BLaER1 (cell line): ENCODE measurements around the gene ARHGDIB.

Experiments used
- H3K27ac ChIP-seq: shearing (Covaris generic); formaldehyde crosslinking; 2 replicates; pipeline ENCODE4 v1.8.1; 2022
- H3K27me3 ChIP-seq: shearing (Covaris generic); formaldehyde crosslinking; 2 replicates; pipeline ENCODE4 v1.8.1; 2022
- H3K36me3 ChIP-seq: shearing (Covaris generic); formaldehyde crosslinking; 2 replicates; pipeline ENCODE4 v1.8.1; 2022
- H3K4me1 ChIP-seq: shearing (Covaris generic); formaldehyde crosslinking; 2 replicates; pipeline ENCODE4 v1.8.1; 2022
- H3K4me2 ChIP-seq: shearing (Covaris generic); formaldehyde crosslinking; 2 replicates; pipeline ENCODE4 v1.8.1; 2022
- H3K4me3 ChIP-seq: shearing (Covaris generic); formaldehyde crosslinking; 2 replicates; pipeline ENCODE4 v1.8.1; 2022
- H3K9ac ChIP-seq: shearing (Covaris generic); formaldehyde crosslinking; 2 replicates; pipeline ENCODE4 v1.8.1; 2022
- H3K9me3 ChIP-seq: shearing (Covaris generic); formaldehyde crosslinking; 2 replicates; pipeline ENCODE4 v1.8.1; 2022
- H4K20me1 ChIP-seq: shearing (Covaris generic); formaldehyde crosslinking; 2 replicates; pipeline ENCODE4 v1.8.1; 2022
- Cebpa-rat ChIP-seq: shearing (Covaris generic); IDR thresholded peaks from 2 replicates; pipeline ENCODE4 v1.8.1; 2022

The ARHGDIB gene

GRCh38 chr12:14950982-14951746 is 10.2 kb downstream of the ARHGDIB start:
- 0 out of 2 replicates have a peak overlapping the region, but pooled peaks have one; percentile 13 for H3K4me3 ChIP-seq
- H3K9ac ChIP-seq: no peak overlapping the region
- H3K27ac ChIP-seq: peak overlapping the region; percentile 91
- peaks cover 63% of the 10 kb centered on the region for H3K36me3 ChIP-seq
- H4K20me1 ChIP-seq: peaks cover 66% of the 10 kb centered on the region
- peaks cover 97% of the 10 kb centered on the region for H3K4me1 ChIP-seq
- TF ChIP-seq Cebpa-rat: no peak
- H3K4me2 ChIP-seq: peak overlapping the region; percentile 93
- no peaks in the 10 kb centered on the region for H3K27me3 ChIP-seq
- H3K9me3 ChIP-seq: no peaks in the 10 kb centered on the region; the same call in 1 of the 2 replicates

GRCh38 chr12:14950421-14950820 is 11.0 kb downstream of the ARHGDIB start:
- H3K27ac ChIP-seq: peak overlapping the region; percentile 91
- peaks cover 59% of the 10 kb centered on the region for H4K20me1 ChIP-seq
- H3K4me1 ChIP-seq: peaks cover 89% of the 10 kb centered on the region
- H3K9ac ChIP-seq: peak overlapping the region; percentile 78
- 0 out of 2 replicates have a peak overlapping the region, but pooled peaks have one; percentile 13 for H3K4me3 ChIP-seq
- H3K4me2 ChIP-seq: peak overlapping the region; percentile 93
- H3K36me3 ChIP-seq: peaks cover 67% of the 10 kb centered on the region
- TF ChIP-seq Cebpa-rat: no peak
- H3K27me3 ChIP-seq: no peaks in the 10 kb centered on the region
- no peaks in the 10 kb centered on the region; the same call in 1 of the 2 replicates for H3K9me3 ChIP-seq

DNA sequence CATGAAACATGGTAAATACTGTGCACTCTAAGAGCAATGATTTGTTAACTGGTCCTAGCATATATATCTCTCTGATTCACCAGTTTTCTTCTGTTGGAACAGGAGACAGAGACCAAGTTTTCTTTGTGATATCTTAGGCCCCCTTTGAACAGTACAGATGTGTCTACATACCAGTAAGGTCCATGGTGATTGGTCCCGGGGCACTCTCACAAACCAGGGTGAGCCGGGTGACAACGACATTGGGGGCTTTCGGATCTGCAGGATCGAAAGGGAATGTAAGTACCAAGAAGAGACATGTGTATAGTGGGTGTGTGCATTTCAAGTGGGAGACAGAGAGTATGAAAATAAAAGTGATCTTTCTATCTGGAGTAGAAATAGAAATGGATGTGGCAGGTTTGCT is 11.8 kb downstream of the ARHGDIB start:
- Histone ChIP-seq H3K4me3 (peak overlapping the region; percentile 53), H3K9ac (peak overlapping the region; percentile 78), H3K4me1 (peaks cover 82% of the 10 kb centered on the region)

GRCh38 chr12:14948672-14949071 is 12.7 kb downstream of the ARHGDIB start:
- Histone ChIP-seq H3K9ac (peak overlapping the region; percentile 78), H3K4me1 (peaks cover 72% of the 10 kb centered on the region), H3K4me2 (peak overlapping the region; percentile 93), H3K27ac (peak overlapping the region; percentile 91), H3K9me3 (no peaks in the 10 kb centered on the region; the same call in 1 of the 2 replicates), H3K27me3 (no peaks in the 10 kb centered on the region), H4K20me1 (peaks cover 41% of the 10 kb centered on the region), H3K4me3 (peak overlapping the region; percentile 53), H3K36me3 (peaks cover 75% of the 10 kb centered on the region)
- TF ChIP-seq Cebpa-rat: no peak

More for the DNA sequence above, 11.8 kb downstream of the ARHGDIB start:
- Histone ChIP-seq H4K20me1 (peaks cover 51% of the 10 kb centered on the region), H3K27me3 (no peaks in the 10 kb centered on the region), H3K27ac (peak overlapping the region; percentile 91), H3K4me2 (peak overlapping the region; percentile 93), H3K9me3 (no peaks in the 10 kb centered on the region; the same call in 1 of the 2 replicates), H3K36me3 (peaks cover 74% of the 10 kb centered on the region)
- no peak for TF ChIP-seq Cebpa-rat

DNA sequence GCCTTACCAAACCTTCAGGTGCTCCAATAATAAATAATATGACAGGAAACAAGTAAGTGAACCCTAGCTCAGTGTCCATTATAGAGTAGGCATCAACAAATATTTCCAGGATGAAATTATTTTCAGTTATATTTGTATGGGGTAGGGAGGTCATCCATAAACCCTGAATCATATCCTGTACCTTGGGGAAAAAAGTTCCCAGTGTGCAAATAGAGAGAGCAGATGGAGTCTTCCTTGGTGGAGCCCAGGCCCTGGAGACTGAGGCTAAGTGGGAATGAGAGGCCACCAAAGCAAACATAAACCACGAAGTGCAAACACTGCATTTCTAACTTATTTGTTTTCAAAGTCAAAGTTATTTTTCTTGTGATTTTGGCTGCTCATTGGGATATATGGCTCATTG is 14.5 kb downstream of the ARHGDIB start:
- H3K27ac ChIP-seq: peak overlapping the region; percentile 91; the same call in 1 of the 2 replicates
- peaks cover 94% of the 10 kb centered on the region for H3K36me3 ChIP-seq
- H3K4me3 ChIP-seq: no peak overlapping the region
- no peaks in the 10 kb centered on the region; the same call in 1 of the 2 replicates for H3K9me3 ChIP-seq
- H3K4me1 ChIP-seq: peaks cover 54% of the 10 kb centered on the region
- H4K20me1 ChIP-seq: peaks cover 34% of the 10 kb centered on the region
- no peak for TF ChIP-seq Cebpa-rat
- peak overlapping the region; percentile 3; the same call in 1 of the 2 replicates for H3K4me2 ChIP-seq
- H3K9ac ChIP-seq: no peak overlapping the region
- no peaks in the 10 kb centered on the region for H3K27me3 ChIP-seq

GRCh38 chr12:14946162-14946561 is 15.2 kb downstream of the ARHGDIB start:
- H4K20me1 ChIP-seq: peaks cover 29% of the 10 kb centered on the region
- peaks cover 47% of the 10 kb centered on the region for H3K4me1 ChIP-seq
- H3K27ac ChIP-seq: peak overlapping the region; percentile 91
- no peaks in the 10 kb centered on the region; the same call in 1 of the 2 replicates for H3K9me3 ChIP-seq
- H3K36me3 ChIP-seq: peaks cover 97% of the 10 kb centered on the region
- no peak overlapping the region for H3K9ac ChIP-seq
- H3K4me2 ChIP-seq: no peak overlapping the region
- no peaks in the 10 kb centered on the region for H3K27me3 ChIP-seq
- TF ChIP-seq Cebpa-rat: no peak
- no peak overlapping the region for H3K4me3 ChIP-seq

- Histone ChIP-seq H3K4me3 (no peak overlapping the region), H3K27me3 (no peaks in the 10 kb centered on the region), H3K9ac (no peak overlapping the region), H3K4me1 (peaks cover 17% of the 10 kb centered on the region; the same call in 1 of the 2 replicates), H3K9me3 (peaks cover 4% of the 10 kb centered on the region), H3K27ac (no peak overlapping the region), H4K20me1 (peaks cover 13% of the 10 kb centered on the region; the same call in 1 of the 2 replicates), H3K36me3 (peaks cover 99% of the 10 kb centered on the region), H3K4me2 (no peak overlapping the region)
- no peak for TF ChIP-seq Cebpa-rat
Observed at GRCh38 chr12:14942196-14942931, 19.0 kb downstream of the ARHGDIB start.

DNA sequence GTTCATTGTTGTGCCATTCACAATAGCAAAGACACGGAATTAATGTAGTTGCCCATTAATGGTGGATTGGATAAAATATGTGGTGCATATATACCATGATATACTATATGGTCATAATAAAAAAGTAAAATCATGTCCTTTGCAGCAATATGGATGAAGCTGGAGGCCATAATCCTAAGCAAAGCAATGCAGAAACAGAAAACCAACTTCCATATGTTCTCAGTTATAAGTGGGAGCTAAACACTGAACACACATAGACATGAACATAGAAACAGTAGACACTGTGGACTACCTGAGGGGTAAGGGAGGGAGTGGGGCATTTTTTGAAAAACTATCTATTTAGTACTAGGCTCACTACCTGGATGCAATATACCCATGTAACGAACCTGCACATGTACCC is 20.0 kb downstream of the ARHGDIB start:
- Histone ChIP-seq H4K20me1 (peaks cover 13% of the 10 kb centered on the region; the same call in 1 of the 2 replicates), H3K27me3 (no peaks in the 10 kb centered on the region), H3K9ac (no peak overlapping the region), H3K4me3 (no peak overlapping the region), H3K9me3 (peaks cover 4% of the 10 kb centered on the region), H3K27ac (no peak overlapping the region), H3K4me2 (no peak overlapping the region), H3K36me3 (peaks cover 99% of the 10 kb centered on the region), H3K4me1 (peaks cover 7% of the 10 kb centered on the region; the same call in 1 of the 2 replicates)
- TF ChIP-seq Cebpa-rat: no peak

DNA sequence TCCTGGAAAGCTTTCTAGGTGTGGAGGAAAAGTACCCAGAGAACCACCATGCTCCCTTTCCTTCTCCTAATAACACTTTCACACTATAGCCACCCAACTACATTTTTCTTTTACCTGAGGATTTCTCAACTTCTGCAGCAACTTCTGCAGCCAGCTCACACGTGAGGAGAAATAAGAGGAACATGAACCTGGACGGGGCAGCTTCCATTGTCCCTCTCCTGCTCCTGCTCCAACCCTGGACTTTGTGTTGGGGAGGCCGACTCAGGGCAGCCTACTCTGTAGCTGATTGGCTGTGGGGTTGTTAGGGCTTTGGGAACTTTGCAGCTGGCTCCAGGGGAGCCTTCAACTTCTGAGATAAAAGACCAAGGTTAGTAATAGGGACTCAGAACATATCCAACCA is 23.1 kb downstream of the ARHGDIB start, which contains the start of gene ERP27:
Gene ERP27 (minus strand): TSS at position 237 of the 400 bp plus-strand sequence. CDS start 29 bp downstream, at position 208.
- Histone ChIP-seq H3K9ac (no peak within 1 kb of the TSS), H3K36me3 (peaks cover 97% of the 10 kb centered on the region), H3K27ac (no peak within 1 kb of the TSS), H3K4me1 (peaks cover 7% of the 10 kb centered on the region; the same call in 1 of the 2 replicates), H3K27me3 (no peaks in the 10 kb centered on the region), H3K9me3 (peaks cover 4% of the 10 kb centered on the region), H3K4me3 (no peak within 1 kb of the TSS), H3K4me2 (no peak within 1 kb of the TSS), H4K20me1 (peaks cover 13% of the 10 kb centered on the region; the same call in 1 of the 2 replicates)
- TF ChIP-seq Cebpa-rat: no peak
